Tibial nerve (tissue), 4 donors: Measurements from ENCODE around the gene SALL1. TPM values are rescaled to one million over a fixed set of nuclear protein-coding genes. Genes with fewer than 3 reads are reported as not detected.

Experiments used
- DNase-seq, 2 donors: peaks; one replicate each; pipeline ENCODE4 v3.0.0-alpha.2; 2019; ENCODE audit warnings: low spot score in 2 of 2
- H3K27ac ChIP-seq, 4 donors: fragments of 200-600 bp; sonication (generic) in 3 of 4; one replicate each; pipeline ENCODE4 v1.5.1; 2017 to 2019; ENCODE audit warnings: mild to moderate bottlenecking in 1 of 4
- H3K27me3 ChIP-seq, 2 donors: fragments of 200-600 bp; sonication (generic) in 1 of 2; one replicate each; pipeline versions ENCODE4 v1.5.1 to v1.6.0; 2017 to 2019
- H3K36me3 ChIP-seq, 3 donors: fragments of 200-600 bp; sonication (generic); one replicate each; pipeline ENCODE4 v1.5.1; 2018 to 2019
- H3K4me1 ChIP-seq, 4 donors: fragments of 200-600 bp; sonication (generic) in 3 of 4; one replicate each; pipeline ENCODE4 v1.5.1; 2017 to 2019
- H3K4me3 ChIP-seq, 4 donors: fragments of 200-600 bp; sonication (generic) in 3 of 4; one replicate each; pipeline ENCODE4 v1.5.1; 2017 to 2019; ENCODE audit warnings: mild to moderate bottlenecking in 1 of 4, moderate library complexity in 1 of 4
- H3K9me3 ChIP-seq, 4 donors: fragments of 200-600 bp; sonication (generic) in 3 of 4; one replicate each; pipeline ENCODE4 v1.5.1; 2017 to 2019
- EP300 ChIP-seq, 2 donors: sonication (generic); formaldehyde crosslinking; IDR thresholded peaks; one replicate each; pipeline ENCODE4 v1.6.1; 2017; ENCODE audit warnings: antibody characterized with exemption in 2 of 2, mild to moderate bottlenecking in 1 of 2
- POLR2A ChIP-seq, 2 donors: fragments of 450-650 bp; IDR thresholded peaks; one replicate each; pipeline ENCODE4 v1.6.1; 2017; ENCODE audit warnings: antibody characterized with exemption in 2 of 2, mild to moderate bottlenecking in 2 of 2, moderate library complexity in 2 of 2
- WGBS, 2 donors: methylation state at CpG; one replicate each; pipeline ENCODE4 v1.1.5; 2018; 5-methylcytosine and 5-hydroxymethylcytosine counted together
- total RNA-seq, 4 donors: library from RNA; depleted of rRNA; stranded (reverse); fragments of >200 nt; gene quantifications; one replicate each; pipeline ENCODE4 v1.1.0, GENCODE V29; 2016
- TF ChIP-seq, protein P1 (sequence below), 5 experiments: fragments of 200-600 bp in 3 of 5; fragments of 450-650 bp in 2 of 5; sonication (generic) in 3 of 5; IDR thresholded peaks; one replicate each; pipeline ENCODE4 v1.5.1; 2016 to 2019; ENCODE audit warnings: antibody characterized with exemption in 5 of 5, mild to moderate bottlenecking in 3 of 5, moderate library complexity in 2 of 5

SALL1 gene
- total RNA-seq, 4 donors from 2014 or later, result 0.21 to 1.4 (median 0.26) TPM

DNA sequence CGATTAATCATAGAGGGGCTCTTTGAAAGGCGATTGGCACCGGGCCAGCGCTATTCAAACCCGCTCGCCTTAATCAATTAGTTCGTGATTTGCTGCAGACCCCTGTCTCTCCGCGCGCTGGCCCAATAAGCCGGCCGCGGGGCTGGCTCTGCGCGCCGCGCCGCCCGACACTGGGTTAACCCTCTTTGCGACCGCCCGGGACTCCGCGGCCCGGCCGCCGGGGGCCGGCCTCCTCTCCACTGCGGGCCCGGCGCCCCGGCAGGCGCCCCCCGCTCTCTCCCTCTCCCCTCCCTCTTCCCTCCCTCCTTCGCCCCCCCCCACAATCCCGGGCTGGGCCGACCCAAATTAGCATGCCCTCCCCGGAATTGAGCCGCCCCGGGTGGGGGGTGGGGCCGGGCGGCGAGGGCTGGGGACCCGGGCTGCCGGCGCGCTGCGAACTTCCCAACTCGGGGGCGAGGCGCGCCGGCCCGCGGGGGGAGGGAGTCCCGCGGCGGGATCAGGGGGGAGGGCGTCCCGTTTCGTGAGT, 428 bp upstream of the SALL1 start:
- peaks cover 0 to 95% of the 10 kb centered on the region in 2 donors for H3K27me3 ChIP-seq
- WGBS, 2 donors, result 0 to 1% methylated on average over 24 to 25 of the region's 61 CpGs
- DNase-seq, result peak in 1 of 2 donors; percentile 17
- no peaks in the 10 kb centered on the region for H3K36me3 ChIP-seq
- peak overlapping the region in 2 of 4 donors; percentile 34 to 74 for H3K27ac ChIP-seq
- TF ChIP-seq EP300 (IDR thresholded peaks at IDR 0.05) (no peak), POLR2A (IDR thresholded peaks at IDR 0.05) (no peak)
- TF ChIP-seq, protein P1, sequence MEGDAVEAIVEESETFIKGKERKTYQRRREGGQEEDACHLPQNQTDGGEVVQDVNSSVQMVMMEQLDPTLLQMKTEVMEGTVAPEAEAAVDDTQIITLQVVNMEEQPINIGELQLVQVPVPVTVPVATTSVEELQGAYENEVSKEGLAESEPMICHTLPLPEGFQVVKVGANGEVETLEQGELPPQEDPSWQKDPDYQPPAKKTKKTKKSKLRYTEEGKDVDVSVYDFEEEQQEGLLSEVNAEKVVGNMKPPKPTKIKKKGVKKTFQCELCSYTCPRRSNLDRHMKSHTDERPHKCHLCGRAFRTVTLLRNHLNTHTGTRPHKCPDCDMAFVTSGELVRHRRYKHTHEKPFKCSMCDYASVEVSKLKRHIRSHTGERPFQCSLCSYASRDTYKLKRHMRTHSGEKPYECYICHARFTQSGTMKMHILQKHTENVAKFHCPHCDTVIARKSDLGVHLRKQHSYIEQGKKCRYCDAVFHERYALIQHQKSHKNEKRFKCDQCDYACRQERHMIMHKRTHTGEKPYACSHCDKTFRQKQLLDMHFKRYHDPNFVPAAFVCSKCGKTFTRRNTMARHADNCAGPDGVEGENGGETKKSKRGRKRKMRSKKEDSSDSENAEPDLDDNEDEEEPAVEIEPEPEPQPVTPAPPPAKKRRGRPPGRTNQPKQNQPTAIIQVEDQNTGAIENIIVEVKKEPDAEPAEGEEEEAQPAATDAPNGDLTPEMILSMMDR (IDR thresholded peaks at IDR 0.05), result no peak
- peak overlapping the region in 3 of 4 donors; percentile 26 to 53 (median 37) for H3K4me3 ChIP-seq
- H3K4me1 ChIP-seq, result peaks cover 0 to 61% (median 14%) of the 10 kb centered on the region in 4 donors
- no peaks in the 10 kb centered on the region for H3K9me3 ChIP-seq

DNA sequence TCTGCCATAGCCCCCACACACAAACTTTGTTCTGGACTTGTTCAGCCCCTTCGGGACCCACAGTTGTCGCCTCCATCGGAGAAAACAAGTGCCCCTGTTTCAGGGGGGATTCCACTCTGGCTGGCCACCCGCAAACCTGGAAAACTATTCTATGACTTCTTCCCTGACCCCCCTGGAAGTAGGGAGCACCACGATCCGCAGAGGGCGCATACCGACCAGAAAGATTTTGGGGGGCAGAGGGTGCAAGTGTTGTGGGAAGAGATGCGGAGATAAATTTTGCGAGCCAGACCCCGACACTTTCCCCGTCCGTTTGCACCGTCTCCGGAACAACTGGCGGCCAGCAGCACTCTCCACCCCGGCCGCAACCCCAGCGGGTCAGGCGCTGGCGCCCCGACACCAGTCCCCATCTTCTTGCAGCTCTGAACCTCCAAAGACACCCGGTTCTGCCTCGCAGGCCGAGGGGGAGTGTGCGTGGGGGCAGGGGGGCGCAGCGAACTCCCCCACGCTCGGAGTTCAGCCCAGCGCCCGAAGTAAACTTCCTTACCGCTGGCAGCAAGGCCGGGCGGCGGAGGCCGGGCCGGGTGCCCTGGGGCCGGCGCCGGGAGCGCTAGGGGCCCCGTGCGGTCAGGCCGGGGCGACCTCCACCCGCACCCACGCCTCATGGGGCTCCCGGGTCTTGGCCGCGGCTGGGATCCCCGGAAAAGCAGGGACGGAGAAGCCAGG, 744 bp downstream of the SALL1 start:
- Histone ChIP-seq H3K27me3 (peaks cover 0 to 88% of the 10 kb centered on the region in 2 donors), H3K27ac (peak overlapping the region in 2 of 4 donors; percentile 40 to 58), H3K36me3 (no peaks in the 10 kb centered on the region), H3K4me1 (peaks cover 0 to 51% (median 14%) of the 10 kb centered on the region in 4 donors), H3K4me3 (peak overlapping the region; percentile 26 to 53 (median 34)), H3K9me3 (no peaks in the 10 kb centered on the region)
- no peak for DNase-seq
- TF ChIP-seq, protein P1 (IDR thresholded peaks at IDR 0.05), result no peak
- TF ChIP-seq EP300 (IDR thresholded peaks at IDR 0.05), result no peak
- TF ChIP-seq POLR2A (IDR thresholded peaks at IDR 0.05), result no peak
- 5 to 15% methylated on average over 28 to 40 of the region's 53 CpGs for WGBS, 2 donors

DNA sequence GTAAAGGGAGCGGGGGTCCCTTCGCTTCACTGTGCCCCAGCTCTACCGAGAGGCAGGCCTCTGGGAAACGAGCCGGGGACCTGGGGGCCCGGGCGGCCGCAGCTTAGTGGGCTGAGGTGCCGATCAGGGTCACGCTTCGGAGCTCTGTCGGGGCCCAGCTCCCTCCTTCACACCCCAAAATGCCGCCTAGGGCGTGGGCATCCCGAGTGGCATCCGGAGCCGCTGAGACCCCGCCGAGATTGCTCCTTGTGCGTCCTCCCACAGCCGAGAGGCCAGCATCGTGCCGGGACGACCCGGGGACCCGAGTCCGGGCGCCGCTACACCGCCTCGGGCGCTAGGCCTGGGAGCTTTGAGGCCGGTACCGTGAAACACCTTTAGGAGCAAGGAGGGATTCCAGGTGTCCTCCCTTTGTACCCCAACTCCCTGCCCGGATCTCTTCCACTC, 1.3 kb downstream of the SALL1 start:
- no peak for TF ChIP-seq POLR2A (IDR thresholded peaks at IDR 0.05)
- no peak for TF ChIP-seq EP300 (IDR thresholded peaks at IDR 0.05)
- TF ChIP-seq, protein P1 (IDR thresholded peaks at IDR 0.05), result no peak
- Histone ChIP-seq H3K27me3 (peaks cover 0 to 82% of the 10 kb centered on the region in 2 donors), H3K27ac (no peak overlapping the region)

DNA sequence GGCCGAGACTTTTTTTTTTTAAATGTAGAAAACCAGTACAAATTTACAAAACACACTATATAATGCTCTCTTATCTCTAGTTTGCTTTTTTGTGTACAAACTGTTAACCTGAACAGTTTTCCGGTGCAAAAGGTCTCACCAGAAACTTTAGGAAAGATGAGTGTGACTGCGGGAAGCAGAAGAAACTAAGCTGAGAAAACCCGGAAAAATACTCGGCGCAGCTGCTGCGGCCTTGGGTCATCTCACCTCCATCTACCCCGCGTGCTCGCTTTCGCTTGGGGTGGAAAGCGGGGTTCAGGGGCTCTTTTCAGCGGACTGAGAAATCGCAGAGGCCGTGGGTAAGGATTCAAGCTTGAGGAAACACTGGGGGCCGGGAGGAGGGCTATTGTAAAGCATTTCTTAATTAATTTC, 1.8 kb downstream of the SALL1 start:
- peaks cover 0 to 77% of the 10 kb centered on the region in 2 donors for H3K27me3 ChIP-seq
- no peaks in the 10 kb centered on the region for H3K36me3 ChIP-seq
- H3K27ac ChIP-seq, result no peak overlapping the region
- no peak overlapping the region for H3K4me3 ChIP-seq
- WGBS, 2 donors, result 52 to 60% methylated on average over 16 of the region's 16 CpGs
- DNase-seq, result no peak
- no peak for TF ChIP-seq EP300 (IDR thresholded peaks at IDR 0.05)
- TF ChIP-seq, protein P1 (IDR thresholded peaks at IDR 0.05), result no peak
- TF ChIP-seq POLR2A (IDR thresholded peaks at IDR 0.05), result no peak
- H3K9me3 ChIP-seq, result no peaks in the 10 kb centered on the region
- peaks cover 0 to 40% (median 14%) of the 10 kb centered on the region in 4 donors for H3K4me1 ChIP-seq

More for the DNA sequence above, 1.3 kb downstream of the SALL1 start:
- no peaks in the 10 kb centered on the region for H3K36me3 ChIP-seq
- no peaks in the 10 kb centered on the region for H3K9me3 ChIP-seq
- peaks cover 0 to 45% (median 14%) of the 10 kb centered on the region in 4 donors for H3K4me1 ChIP-seq
- DNase-seq, result no peak
- H3K4me3 ChIP-seq, result peak overlapping the region in 1 of 4 donors; percentile 53
- 28 to 30% methylated on average over 28 to 31 of the region's 35 CpGs for WGBS, 2 donors

DNA sequence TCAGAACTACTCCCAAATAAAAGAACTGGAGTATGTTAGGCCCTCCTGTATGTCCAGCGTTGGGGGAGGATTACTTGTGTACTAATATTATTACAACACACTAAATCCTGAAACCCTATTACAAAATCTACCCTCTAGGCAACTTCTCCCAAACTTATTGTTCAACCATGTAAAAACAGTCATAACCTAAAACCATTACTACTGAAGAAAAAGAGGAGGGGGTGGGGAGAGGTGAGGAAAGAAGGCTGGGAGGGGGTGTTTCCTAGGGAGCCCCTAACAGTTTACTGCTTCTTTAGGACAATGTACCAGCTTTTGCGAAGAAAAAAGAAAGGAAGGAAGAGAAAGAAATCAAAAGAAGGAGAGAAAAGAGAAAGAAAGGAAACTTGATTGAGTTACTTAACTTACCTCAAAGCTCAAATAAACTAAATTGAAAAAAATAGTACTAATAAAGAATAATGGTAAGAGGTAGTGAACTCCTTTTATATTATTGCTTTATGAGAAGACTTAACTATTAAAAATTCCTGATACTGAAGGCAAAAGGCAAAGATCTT, 2.3 kb downstream of the SALL1 start:
- TF ChIP-seq POLR2A (IDR thresholded peaks at IDR 0.05) (no peak), EP300 (IDR thresholded peaks at IDR 0.05) (no peak)
- TF ChIP-seq, protein P1 (IDR thresholded peaks at IDR 0.05), result no peak
- H3K27ac ChIP-seq, result no peak overlapping the region
- WGBS, 2 donors, result 74 to 77% methylated on average over 2 of the region's 2 CpGs
- H3K4me1 ChIP-seq, result peaks cover 0 to 40% (median 14%) of the 10 kb centered on the region in 4 donors
- no peaks in the 10 kb centered on the region for H3K36me3 ChIP-seq
- H3K4me3 ChIP-seq, result no peak overlapping the region
- H3K27me3 ChIP-seq, result peaks cover 0 to 72% of the 10 kb centered on the region in 2 donors
- no peaks in the 10 kb centered on the region for H3K9me3 ChIP-seq
- DNase-seq, result no peak
